GM18499 (cell line): ENCODE measurements around the gene NHLRC1.
"Not testable (repeated sequence)": the region's sequence is repeated elsewhere in the genome, so short reads cannot be mapped to it uniquely, and the experiment has no call there.

Source experiments
- ATAC-seq: cut with Tn5 transposase; IDR thresholded peaks from one replicate; pipeline ENCODE4 v1.9.1; 2021; ENCODE audit warnings: moderate number of reproducible peaks; ENCODE audit not compliant: insufficient read depth, unreplicated experiment

NHLRC1 gene

GRCh38 chr6:18122128-18123093 lies at the start of gene NHLRC1:
NHLRC1 (minus strand) TSS chr6:18122677; CDS start chr6:18122606, 71 bp downstream.
- ATAC-seq = peak; percentile 87

- no peak for ATAC-seq
These were observed 49.4 kb upstream of the NHLRC1 start for GRCh38 chr6:18171871-18172270.

GRCh38 chr6:18168264-18168663 lies 45.8 kb upstream of the NHLRC1 start:
- ATAC-seq = no peak

DNA sequence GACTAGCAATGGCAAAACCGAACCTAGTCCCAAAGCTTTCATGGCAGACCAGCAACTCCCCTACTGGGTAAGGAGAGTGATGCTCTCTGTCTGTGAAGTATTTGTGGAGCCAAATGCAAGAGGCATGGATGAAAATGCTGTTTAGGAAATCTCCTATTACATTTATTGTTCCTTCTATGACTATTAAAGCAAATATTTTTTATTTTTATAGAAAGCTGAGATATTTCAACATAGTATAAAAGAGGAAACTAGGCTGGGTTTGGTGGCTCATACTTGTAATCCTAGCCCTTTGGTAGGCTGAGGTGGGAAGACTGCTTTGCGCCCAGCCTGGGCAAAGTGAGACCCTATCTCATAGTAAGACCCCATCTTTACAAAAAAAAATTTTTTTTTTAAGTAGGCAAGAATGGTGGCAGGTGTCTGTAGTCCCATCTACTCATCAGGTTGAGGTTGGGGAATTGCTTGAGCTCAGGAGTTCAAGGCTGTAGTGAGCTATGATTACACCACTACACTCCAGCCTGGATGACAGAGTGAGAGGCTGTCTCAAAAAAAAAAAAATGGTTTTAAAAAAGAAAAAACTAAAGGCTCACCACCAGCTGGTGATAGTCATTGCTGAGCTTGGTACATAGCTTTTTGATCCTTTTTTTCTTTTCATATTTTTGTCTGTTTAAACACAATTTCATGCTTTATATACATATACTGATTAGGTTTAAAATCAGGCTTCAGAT lies 44.0 kb upstream of the NHLRC1 start:
- no peak for ATAC-seq

- no peak for ATAC-seq
These were observed 43.3 kb upstream of the NHLRC1 start for GRCh38 chr6:18165751-18166150.

- no peak for ATAC-seq
These were observed 39.9 kb upstream of the NHLRC1 start for GRCh38 chr6:18162401-18162800.

DNA sequence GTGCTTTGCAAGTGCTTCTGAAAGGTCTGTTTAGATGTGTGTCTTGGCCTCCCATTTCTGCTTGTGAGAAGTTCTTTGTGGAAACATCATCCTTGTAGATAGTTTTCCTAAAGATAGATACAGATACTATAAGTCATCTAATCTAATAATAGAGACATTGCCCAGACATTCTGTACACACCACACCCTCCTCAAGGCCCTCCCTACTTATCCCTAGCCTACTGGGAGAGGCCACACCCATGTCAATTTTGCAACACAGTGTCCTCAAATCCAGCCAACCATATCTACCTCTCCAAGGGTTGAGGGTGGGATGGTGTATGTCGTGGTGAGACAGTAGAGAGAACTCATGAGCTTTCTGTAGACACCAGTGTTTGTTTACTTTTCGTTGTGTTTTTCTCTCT lies 39.0 kb upstream of the NHLRC1 start:
- no peak for ATAC-seq

DNA sequence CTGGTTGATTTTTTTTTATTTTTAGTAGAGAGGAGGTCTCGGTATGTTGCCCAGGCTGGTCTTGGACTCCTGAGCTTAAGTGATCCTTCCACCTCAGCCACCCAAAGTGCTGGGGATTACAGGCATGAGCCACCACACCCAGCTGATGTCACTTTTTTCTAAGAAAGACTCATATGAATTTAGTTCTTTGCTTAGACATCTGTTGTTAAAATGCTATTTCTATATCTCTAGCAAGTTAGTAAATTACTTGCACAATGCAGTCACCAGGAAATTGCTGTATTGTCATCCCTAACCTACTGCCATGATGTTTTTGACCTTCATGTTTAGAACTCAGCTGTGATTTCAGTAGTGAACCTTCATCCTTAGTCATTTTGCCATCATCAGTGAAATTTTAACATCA lies 38.4 kb upstream of the NHLRC1 start:
- no peak for ATAC-seq

- ATAC-seq = peak; percentile 28
These were observed 33.5 kb upstream of the NHLRC1 start for GRCh38 chr6:18155864-18156421.

GRCh38 chr6:18155150-18155863 lies 32.8 kb upstream of the NHLRC1 start, which contains the start of gene KDM1B:
KDM1B (plus strand) TSS chr6:18155422; CDS start chr6:18159896, 4,474 bp downstream.
- ATAC-seq = peak; percentile 70

GRCh38 chr6:18154507-18155149 lies 32.2 kb upstream of the NHLRC1 start, which contains the start of gene TPMT:
TPMT (minus strand) TSS chr6:18155077; CDS start chr6:18149127, 5,950 bp downstream.
- peak; percentile 28 for ATAC-seq

- ATAC-seq = no peak
These were observed 30.8 kb upstream of the NHLRC1 start for GRCh38 chr6:18153311-18153703.

DNA sequence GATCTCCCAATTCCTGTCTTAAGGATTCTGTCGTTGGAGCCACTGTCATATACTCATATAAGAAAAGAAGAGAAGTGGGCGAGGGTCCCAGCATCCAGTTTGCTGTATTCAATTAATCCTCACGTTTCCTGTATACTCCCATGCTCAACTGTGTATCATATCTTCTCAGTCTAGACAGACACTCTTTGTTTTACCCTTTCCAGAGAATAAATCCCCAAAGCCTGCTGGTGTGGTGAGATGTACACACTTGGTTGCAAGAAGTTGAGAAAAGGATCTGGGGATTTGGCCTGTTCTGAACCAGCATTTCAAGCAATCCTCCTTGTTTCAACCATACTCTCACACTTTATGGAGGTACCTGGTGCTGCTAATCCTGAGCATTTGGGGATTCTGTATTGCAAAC lies 29.3 kb upstream of the NHLRC1 start:
- no peak for ATAC-seq

DNA sequence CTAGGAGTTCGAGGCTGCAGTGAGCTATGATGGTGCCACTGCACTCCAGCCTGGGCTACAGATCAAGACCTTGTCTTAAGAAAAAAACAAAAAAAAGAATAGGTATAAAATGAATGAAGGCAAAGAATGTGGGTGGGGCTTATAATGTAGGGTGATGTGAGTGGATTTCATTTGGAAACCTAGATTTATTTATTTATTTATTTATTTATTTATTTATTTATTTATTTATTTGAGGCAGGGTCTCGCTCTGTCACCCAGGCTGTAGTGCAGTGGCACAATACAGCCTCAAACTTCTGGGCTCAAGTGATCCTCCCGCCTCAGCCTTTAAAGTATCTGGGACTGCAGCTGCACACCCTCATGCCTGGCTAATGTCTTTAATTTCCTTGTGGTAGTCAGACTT lies 28.9 kb upstream of the NHLRC1 start:
- not testable (repeated sequence) for ATAC-seq

DNA sequence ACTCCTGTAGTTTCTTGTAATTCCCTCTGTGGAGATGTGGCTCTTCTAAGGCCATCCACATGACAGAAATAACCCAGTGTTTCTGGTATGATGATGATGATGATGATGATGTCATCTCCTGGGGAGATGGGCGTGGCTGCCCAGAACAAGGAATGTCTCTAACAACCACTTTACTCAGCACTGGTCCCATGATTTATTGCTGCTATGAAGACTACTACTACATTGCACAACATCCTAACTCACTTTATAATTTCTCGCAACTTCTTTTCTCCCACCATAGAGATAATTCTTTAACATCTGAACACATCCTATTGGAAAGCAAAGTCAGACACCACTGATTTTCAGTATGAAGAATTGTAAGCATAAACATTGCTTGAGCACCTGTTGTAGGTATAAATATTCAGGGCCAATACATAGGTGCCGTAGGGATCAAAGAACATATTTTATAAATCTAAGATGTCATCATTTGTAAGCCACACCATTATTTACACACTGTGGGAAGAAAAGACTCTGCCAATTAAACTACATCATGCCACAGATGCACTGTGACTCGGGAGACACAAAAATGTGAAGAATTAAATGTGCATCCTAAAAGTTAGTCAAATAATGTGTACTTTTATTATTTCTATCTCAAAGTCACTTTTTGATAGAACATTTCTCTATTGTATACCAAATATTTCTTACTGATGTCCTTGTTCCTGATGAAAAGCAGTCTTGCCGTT lies 26.0 kb upstream of the NHLRC1 start:
- ATAC-seq = no peak

DNA sequence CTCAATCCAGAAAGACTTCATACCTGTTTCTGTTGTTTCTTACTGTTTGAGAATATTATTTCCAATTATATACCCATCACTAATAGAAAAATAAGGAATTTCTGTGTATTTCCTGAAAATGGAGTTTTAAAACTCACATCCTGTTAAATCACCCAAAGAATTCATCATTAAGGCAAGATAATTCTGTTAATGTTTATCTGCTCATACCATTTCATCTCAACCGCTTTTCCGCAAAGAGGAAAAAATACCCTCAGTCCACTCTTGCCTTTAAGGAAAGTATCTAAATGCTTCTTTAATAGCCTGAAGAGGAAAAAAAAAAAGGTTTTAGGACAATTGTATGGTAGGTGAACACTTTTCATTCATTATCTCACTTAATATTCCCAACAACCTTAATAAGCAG lies 25.1 kb upstream of the NHLRC1 start:
- ATAC-seq = no peak

DNA sequence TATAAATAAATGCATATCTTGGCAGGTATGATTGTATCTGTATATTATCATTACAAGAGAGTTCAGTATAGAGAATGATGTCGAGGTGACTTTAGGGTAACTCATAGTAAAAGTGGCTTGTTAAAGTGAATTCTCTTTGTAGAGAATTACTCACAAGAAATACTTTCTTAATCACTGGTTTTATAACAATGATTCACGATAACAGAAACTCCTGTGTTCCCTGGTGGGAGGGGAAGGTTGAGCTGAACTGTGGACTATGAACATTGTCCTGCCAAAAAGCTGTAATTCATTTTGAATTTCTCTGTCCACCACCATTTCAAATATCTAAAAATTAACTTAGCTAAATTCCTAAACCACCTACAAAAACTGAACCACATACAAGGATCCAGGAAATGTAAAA lies 24.7 kb upstream of the NHLRC1 start:
- ATAC-seq = no peak

- ATAC-seq = no peak
These were observed 20.0 kb upstream of the NHLRC1 start for GRCh38 chr6:18142591-18142861.

GRCh38 chr6:18141805-18142590 lies 19.5 kb upstream of the NHLRC1 start:
- no peak for ATAC-seq
